ENCODE data around the gene PPP3CA. TPM values are rescaled to one million over a fixed set of nuclear protein-coding genes. Genes with fewer than 3 reads are reported as not detected.
"Not testable (repeated sequence)": the region's sequence is repeated elsewhere in the genome, so short reads cannot be mapped to it uniquely, and the experiment has no call there.

PPP3CA gene
- total RNA-seq, 1 donor from 2014 or later, result 78.8 TPM

DNA sequence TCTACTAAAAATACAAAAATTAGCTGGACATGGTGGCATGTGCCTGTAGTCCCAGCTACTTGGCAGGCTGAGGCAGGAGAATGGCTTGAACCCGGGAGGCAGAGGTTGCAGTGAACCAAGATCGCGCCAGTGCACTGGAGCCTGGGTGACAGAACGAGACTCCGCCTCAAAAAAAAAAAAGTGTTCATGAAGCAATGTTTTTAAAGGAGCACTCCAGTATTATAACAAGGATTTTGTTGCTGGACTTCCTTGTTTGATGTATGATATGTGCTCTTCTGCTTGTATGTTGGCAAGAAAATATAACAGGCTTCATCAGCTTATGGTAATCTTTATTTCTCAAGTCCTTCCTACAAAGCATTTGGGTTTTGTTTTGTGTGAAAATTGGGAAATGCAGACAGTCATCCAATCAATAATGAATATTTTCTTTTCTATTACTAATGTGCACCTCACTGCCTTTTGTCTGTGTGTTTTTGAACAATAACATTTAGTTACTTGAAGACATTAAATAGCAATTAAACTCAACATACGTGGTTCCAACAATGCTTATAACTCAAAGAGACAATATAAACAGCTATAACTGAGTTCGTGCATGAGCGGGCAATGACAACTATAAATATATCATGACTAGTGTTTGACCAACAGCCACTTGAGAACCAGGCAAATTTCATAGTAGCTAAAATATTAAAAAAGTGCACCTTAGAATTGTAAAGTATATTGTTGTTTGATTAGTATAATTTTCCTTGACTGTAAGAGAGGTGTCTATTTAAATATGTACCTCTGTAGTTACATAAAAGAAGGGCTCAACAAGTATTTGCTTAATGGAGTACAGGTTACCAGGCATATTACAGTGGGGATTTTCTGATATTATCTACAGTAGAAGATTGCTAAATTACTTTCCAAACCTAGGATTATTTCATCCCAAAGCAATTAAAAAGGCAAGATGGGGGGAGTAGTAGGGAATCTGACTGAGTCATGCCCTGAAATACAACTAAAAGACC, 210.7 kb downstream of the PPP3CA start:
- Mint-ChIP-seq H3K4me3 (peak overlapping the region; percentile 40), H3K36me3 (ENCODE audit: low read depth) (peaks cover 6% of the 10 kb centered on the region), H3K4me1 (peaks cover 83% of the 10 kb centered on the region), H3K9me3 (no peaks in the 10 kb centered on the region), H3K27ac (peak overlapping the region; percentile 43), H3K27me3 (no peaks in the 10 kb centered on the region)
- DNase-seq (no peak), ATAC-seq (ENCODE audit: low read depth) (no peak)
- CTCF ChIA-PET, result interaction anchor here (1.1 kb wide), 1 partner anchor 1163 kb away, joined by 3 read pairs; no protein-coding TSS in a partner anchor
- TF ChIP-seq, protein P1, sequence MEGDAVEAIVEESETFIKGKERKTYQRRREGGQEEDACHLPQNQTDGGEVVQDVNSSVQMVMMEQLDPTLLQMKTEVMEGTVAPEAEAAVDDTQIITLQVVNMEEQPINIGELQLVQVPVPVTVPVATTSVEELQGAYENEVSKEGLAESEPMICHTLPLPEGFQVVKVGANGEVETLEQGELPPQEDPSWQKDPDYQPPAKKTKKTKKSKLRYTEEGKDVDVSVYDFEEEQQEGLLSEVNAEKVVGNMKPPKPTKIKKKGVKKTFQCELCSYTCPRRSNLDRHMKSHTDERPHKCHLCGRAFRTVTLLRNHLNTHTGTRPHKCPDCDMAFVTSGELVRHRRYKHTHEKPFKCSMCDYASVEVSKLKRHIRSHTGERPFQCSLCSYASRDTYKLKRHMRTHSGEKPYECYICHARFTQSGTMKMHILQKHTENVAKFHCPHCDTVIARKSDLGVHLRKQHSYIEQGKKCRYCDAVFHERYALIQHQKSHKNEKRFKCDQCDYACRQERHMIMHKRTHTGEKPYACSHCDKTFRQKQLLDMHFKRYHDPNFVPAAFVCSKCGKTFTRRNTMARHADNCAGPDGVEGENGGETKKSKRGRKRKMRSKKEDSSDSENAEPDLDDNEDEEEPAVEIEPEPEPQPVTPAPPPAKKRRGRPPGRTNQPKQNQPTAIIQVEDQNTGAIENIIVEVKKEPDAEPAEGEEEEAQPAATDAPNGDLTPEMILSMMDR (IDR thresholded peaks at IDR 0.05), result no peak
- POLR2A ChIA-PET, result interaction anchor here (0.6 to 0.7 kb wide), 3 partner anchors 17 to 154 kb away, joined by 3 to 4 read pairs (median 3); no protein-coding TSS in a partner anchor
- intact Hi-C loops (cut with micrococcal nuclease), result loop anchor here (2.0 kb wide), 1 partner anchor 14 kb away; no protein-coding TSS in a partner anchor

DNA sequence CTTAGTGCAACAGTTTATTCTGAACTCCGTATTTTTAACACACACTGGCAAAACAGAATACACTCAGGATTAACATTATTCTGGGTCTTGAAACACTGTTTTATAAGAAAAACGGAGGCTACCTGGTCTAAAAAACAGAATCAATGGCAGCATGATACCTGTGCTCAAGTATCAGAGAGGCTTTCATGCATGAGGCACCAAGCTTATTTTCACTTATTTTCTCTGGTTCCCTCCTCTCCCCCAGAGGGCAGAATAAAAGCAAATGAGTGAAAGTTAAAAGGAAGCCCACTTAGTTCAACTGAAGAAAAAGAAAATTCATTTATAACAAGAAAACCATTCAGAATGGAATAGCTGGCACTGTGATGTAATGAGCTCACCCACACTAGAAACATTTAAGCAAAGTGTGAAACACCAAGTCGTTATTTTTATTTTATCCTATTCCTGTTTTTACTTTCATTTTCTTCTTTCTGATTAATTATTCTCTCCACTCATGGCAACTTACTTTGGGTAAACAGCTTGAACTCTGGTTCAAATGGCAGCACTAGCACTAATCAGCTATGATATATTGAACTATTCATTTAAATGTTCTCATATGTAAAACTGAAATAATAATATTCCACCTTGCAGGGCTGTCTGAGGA, 211.8 kb downstream of the PPP3CA start:
- Mint-ChIP-seq H3K4me1 (peaks cover 76% of the 10 kb centered on the region), H3K9me3 (no peaks in the 10 kb centered on the region), H3K36me3 (ENCODE audit: low read depth) (peaks cover 6% of the 10 kb centered on the region), H3K27ac (peak overlapping the region; percentile 43), H3K27me3 (no peaks in the 10 kb centered on the region), H3K4me3 (peak overlapping the region; percentile 70)
- no peak for ATAC-seq (ENCODE audit: low read depth)
- intact Hi-C loops (cut with micrococcal nuclease), result loop anchor here (2.0 kb wide), 1 partner anchor 13 kb away; no protein-coding TSS in a partner anchor
- no peak for DNase-seq
- TF ChIP-seq, protein P1 (IDR thresholded peaks at IDR 0.05), result no peak
- ChIA-PET POLR2A (interaction anchor here (0.6 to 0.7 kb wide), 4 partner anchors 18 to 764 kb away, joined by 3 to 5 read pairs (median 4); no protein-coding TSS in a partner anchor), CTCF (no interaction called here)

DNA sequence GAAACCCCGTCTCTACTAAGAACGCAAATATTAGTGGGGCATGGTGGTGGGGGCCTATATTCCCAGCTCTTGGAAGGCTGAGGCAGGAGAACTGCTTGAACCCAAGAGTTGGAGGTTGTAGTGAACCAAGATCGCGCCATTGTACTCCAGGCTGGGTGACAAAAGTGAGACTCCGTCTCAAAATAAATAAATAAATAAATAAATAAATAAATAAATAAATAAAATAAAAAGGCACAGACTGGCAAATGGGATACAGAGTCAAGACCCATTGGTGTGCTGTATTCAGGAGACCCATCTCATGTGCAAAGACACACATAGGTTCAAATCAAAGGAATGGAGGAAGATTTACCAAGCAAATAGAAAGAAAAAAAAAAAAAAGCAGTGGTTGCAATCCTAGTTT, 216.3 kb downstream of the PPP3CA start:
- DNase-seq, H3K27ac Mint-ChIP-seq, CTCF ChIA-PET: not testable (repeated sequence)

DNA sequence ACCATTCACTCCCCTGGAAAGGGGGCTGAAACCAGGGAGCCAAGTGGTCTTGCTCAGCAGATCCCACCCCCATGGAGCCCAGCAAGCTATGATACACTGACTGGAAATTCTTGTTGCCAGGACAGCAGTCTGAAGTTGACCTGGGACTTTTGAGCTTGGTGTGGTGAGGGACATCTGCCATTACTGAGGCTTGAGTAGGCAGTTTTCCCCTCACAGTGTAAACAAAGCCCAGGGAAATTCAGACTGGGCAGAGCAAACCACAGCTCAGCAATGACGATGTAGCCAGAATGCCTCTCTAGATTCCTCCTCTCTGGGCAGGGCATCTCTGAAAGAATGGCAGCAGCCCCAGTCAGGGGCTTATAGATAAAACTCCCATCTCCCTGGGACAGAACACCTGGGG, 218.4 kb downstream of the PPP3CA start:
- Mint-ChIP-seq H3K27ac (peak overlapping the region; percentile 0), H3K4me1 (peaks cover 86% of the 10 kb centered on the region), H3K36me3 (ENCODE audit: low read depth) (peaks cover 14% of the 10 kb centered on the region)
- H3K9me3 Mint-ChIP-seq; H3K27me3 Mint-ChIP-seq; DNase-seq; intact Hi-C loops (cut with micrococcal nuclease); ATAC-seq (ENCODE audit: low read depth); POLR2A ChIA-PET; H3K4me3 Mint-ChIP-seq: not testable (repeated sequence)
- CTCF ChIA-PET, result interaction anchor here (0.8 kb wide), 1 partner anchor 13 kb away, joined by 3 read pairs; no protein-coding TSS in a partner anchor

More for the DNA sequence above, 216.3 kb downstream of the PPP3CA start:
- H3K9me3 Mint-ChIP-seq; intact Hi-C loops (cut with micrococcal nuclease); POLR2A ChIA-PET; ATAC-seq (ENCODE audit: low read depth); H3K4me3 Mint-ChIP-seq; H3K27me3 Mint-ChIP-seq: not testable (repeated sequence)
- peaks cover 90% of the 10 kb centered on the region for H3K4me1 Mint-ChIP-seq
- H3K36me3 Mint-ChIP-seq (ENCODE audit: low read depth), result peaks cover 18% of the 10 kb centered on the region

DNA sequence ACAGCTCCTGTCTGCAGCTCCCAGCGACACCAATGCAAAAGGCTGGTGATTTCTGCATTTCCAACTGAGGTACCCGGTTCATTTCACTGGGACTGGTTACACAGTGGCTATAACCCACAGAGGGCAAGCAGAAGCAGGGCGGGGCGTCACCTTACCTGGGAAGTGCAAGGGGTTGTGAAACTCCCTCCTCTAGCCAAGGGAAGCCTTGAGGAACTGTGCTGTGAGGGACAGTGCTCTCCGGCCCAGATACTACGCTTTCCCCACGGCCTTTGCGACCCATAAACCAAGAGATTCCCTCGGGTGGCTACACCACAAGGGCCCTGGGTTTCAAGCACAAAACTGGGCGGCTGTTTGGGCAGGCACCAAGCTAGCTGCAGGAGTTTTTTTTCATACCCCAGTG, 218.9 kb downstream of the PPP3CA start:
- H3K36me3 Mint-ChIP-seq (ENCODE audit: low read depth), result peaks cover 14% of the 10 kb centered on the region
- H3K27ac Mint-ChIP-seq, result no peak overlapping the region
- no peak overlapping the region for H3K4me3 Mint-ChIP-seq
- intact Hi-C loops (cut with micrococcal nuclease), result no loop called here
- ATAC-seq (ENCODE audit: low read depth) (no peak), DNase-seq (no peak)
- TF ChIP-seq, protein P1 (IDR thresholded peaks at IDR 0.05), result no peak
- H3K4me1 Mint-ChIP-seq, result peaks cover 86% of the 10 kb centered on the region
- H3K27me3 Mint-ChIP-seq, result no peaks in the 10 kb centered on the region
- POLR2A ChIA-PET, result no interaction called here
- peaks cover 2% of the 10 kb centered on the region for H3K9me3 Mint-ChIP-seq
- CTCF ChIA-PET, result interaction anchor here (0.8 kb wide), 1 partner anchor 13 kb away, joined by 3 read pairs; no protein-coding TSS in a partner anchor
